Head of caudate nucleus (tissue), 42 donors: ENCODE data around the gene TSSK3.
"Not testable (repeated sequence)": the region's sequence is repeated elsewhere in the genome, so short reads cannot be mapped to it uniquely, and the experiment has no call there.

Experiments used
- DNase-seq, 42 donors: peaks; one replicate each; pipeline versions ENCODE4 v3.0.0 to v3.0.0-alpha.2; 2020 to 2021; ENCODE audit warnings: mixed read lengths in 7 of 42
- intact Hi-C: fragments of 100-400 bp; cut with DNase I; formaldehyde crosslinking; loops from one replicate; pipeline ENCODE4 v1.15.0; 2022

The TSSK3 gene

DNA sequence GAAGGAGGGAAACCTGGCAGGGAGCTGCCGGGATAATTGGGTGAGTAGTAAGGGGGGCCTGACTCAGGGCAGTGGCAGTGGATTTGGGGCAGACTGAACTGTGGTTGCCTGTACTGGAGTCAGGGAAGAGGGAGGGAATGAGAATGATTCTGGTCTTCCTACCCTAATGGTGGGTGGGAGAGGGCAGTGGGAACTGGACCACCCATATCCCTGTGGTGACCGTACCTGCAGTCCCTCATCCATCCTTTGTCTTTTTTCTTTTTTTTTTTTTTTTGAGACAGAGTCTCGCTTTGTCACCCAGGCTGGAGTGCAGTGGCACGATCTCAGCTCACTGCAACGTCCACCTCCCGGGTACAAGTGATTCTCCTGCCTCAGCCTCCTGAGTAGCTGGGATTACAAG is 6.6 kb upstream of the TSSK3 start:
- DNase-seq, intact Hi-C loops: not testable (repeated sequence)

DNA sequence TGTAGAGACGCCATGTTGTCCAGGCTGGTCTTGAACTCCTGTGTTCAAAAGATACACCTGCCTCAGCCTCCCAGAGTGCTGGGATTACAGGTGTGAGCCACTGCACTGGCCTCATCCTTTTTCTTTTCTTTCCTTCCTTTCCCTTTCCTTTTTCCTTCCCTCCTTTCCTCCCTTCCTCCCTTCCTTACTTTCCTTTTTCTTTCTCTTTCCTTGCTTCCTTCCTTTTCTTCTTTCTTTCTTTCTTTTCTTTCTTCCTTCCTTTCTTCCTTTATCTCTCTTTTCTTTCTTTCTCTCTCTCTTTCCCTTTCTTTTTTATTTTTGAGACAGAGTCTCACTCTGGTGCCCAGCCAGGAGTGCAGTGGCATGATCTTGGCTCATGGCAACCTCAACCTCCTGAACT is 5.9 kb upstream of the TSSK3 start:
- intact Hi-C loops = no loop called here
- no peak for DNase-seq

DNA sequence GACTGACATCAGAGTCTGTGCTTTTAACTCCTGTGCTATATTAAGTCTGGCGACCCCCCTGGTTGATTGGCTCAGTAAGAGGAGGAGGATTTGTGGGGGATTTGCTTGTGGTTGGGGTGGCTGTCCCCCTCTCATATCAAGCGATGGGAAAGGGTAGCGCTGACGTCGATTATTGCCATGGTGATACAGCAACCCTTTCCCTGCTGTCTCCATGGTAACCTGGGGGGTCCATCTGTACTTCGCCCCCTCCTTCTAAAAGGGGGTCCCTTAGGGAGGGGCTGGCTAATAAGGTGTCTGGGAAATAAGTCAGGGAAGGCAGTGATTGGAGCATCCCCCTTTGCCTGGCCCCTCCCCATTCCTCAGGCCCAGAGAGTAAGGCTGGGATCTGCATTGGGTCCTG is 4.7 kb upstream of the TSSK3 start:
- no peak for DNase-seq
- intact Hi-C loops = no loop called here

DNA sequence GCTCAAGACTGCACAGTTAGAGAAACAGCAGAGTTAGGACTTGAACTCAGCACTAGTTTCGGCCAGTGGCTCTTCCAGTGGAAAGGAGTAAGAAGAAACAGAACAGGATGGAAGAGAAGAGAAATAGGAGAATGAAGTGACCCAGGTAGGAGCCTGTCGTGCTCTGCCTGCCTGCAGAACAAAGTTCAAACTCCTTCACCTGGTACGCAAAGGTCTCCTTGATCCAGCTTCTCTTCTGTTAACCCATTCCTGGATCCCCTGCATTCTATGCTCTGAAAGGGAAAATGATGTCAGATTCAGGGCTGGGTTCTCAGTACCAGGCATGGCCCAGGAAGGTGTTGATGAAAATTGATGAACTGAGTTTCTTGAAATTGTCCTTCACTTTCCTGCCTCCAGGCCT is 3.9 kb upstream of the TSSK3 start:
- no peak for DNase-seq
- intact Hi-C loops = no loop called here

DNA sequence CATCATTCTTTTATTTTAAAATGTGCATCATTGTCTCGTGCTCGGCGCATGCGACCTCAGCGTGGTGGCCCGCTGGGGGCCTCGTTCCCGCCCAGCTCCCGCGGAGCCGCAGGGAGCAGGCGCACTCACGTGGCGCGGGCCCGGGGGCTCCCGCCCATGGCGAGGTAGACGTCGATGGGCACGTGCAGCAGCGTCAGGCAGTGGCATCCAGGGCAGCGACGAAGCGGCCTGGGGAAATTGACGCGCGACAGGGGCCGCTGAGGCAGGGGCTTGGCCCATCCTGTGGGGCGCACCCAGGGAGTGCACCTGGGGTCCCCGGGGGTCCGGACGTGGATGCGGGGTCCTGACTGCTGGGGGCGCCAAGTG is 1.0 kb upstream of the TSSK3 start:
- intact Hi-C loops = no loop called here
- peak in 20 of 42 donors; percentile 20 to 66 (median 45) for DNase-seq

DNA sequence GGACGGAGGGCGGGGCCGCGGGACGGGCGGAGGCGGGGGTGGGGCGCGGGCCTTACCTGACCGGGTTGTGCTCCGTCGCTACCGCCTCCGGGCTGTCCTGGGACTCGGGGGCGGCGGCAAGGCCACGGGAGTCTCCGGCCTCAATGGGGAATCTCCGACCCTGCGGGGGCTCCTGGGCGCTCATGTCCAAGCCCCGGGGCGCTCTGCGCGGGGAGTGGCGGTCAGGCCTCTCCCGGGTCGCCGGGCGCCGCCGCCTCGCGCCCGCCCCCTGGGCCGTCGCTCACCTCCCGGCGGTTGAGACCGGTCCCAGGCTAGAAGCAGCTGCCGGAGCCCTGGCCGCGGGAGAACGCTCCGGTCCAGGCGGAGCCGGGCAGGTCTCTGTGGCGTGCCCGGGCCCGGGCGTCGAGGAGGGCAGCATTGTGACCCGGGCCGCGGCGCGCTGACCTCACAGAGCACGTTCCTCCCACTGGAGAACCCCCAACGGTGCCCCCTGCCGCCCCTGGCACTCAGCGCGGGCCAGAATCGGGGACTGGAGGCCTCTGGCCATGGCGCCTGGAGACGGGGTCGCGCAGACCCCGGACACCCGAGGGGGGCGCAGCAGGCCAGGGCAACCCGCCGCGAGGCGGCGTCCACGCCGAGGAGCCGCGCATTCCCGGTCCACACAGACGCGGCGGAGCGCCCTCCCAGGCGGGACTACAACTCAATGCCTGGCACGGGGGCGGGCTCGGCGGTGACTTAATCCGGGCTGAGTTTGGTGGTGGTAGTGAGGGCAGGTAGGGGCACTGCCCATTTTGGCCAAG is 465 bp upstream of the TSSK3 start:
- intact Hi-C loops = no loop called here
- DNase-seq = peak; percentile 53 to 91 (median 80)

DNA sequence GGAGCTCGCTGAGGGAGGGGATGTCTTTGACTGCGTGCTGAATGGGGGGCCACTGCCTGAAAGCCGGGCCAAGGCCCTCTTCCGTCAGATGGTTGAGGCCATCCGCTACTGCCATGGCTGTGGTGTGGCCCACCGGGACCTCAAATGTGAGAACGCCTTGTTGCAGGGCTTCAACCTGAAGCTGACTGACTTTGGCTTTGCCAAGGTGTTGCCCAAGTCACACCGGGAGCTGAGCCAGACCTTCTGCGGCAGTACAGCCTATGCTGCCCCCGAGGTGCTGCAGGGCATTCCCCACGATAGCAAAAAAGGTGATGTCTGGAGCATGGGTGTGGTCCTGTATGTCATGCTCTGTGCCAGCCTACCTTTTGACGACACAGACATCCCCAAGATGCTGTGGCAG is 1.4 kb downstream of the TSSK3 start:
- DNase-seq = no peak
- intact Hi-C loops = no loop called here

DNA sequence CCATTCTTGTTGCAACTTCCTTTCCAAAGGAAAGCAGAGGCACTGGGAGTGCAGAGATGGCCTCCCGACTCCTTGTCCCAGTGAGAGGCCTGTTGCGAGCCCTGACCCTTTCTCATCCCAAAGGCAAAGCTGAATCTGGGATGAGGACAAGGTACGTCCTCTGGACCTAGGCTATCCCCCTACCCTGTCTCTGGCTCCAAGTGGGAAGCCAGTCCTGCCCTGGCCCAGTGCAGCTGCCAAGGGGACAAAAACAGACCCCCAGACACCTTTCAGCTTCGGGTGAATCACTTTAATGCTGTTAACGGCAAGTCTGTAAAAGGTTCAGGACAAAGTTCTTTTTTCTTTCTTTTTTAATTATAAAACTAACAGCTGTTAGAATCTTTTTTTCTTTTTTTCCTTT is 2.5 kb downstream of the TSSK3 start:
- intact Hi-C loops = no loop called here
- DNase-seq = no peak

DNA sequence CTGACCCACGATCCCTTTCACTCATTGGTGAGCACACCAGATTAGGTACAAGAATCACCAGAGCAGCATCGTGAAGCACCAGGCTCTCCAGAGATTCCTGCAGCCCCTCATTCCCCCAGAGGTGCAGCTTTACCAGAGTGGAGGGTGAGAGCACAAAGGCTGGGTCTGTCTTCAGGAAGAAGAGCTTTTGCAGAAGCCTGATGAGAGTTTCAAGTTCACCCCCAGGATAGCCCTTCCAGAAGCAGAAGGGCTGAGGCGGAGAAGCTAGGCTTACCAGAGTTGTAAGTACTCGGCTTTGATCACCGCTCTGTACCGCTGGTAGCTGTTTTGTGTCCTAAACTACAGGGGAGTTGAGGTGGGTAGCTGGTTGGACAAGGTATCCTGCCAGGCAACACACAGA is 3.1 kb downstream of the TSSK3 start:
- intact Hi-C loops = no loop called here
- DNase-seq = no peak

DNA sequence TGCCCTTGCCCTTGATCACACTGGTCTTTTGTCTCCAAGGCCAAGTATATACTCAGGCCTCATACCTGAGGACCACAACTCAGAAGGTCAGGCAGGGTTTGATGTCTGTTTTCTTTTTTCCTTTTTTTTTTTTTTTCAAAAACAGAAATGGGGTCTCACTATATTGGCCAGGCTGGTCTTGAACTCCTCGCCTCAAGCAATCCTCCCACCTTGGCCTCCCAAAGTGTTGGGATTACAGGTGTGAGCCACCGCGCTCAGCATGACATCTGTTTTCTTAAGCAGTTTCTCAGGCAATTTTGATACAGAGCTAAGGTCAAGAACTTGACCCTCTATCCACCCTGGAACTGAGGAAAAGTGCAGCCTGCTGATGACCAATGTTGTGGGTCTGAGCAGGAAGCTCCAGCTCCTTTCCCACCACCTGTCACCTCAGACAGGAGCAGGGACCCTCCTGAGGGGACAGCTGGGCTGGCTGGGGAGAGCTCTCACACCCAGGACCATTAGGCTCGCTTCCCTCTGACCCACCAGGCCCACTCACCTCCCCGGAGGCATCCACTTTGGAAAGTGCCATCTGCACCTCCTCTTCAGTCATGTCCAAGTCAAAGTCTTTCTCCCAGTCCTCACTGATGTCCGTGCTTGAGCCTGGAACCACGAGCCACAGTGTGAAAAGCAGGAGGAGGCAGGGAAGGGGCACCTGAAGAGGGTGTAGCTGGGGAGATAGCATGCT is 5.7 kb downstream of the TSSK3 start:
- DNase-seq = no peak
- intact Hi-C loops = no loop called here

DNA sequence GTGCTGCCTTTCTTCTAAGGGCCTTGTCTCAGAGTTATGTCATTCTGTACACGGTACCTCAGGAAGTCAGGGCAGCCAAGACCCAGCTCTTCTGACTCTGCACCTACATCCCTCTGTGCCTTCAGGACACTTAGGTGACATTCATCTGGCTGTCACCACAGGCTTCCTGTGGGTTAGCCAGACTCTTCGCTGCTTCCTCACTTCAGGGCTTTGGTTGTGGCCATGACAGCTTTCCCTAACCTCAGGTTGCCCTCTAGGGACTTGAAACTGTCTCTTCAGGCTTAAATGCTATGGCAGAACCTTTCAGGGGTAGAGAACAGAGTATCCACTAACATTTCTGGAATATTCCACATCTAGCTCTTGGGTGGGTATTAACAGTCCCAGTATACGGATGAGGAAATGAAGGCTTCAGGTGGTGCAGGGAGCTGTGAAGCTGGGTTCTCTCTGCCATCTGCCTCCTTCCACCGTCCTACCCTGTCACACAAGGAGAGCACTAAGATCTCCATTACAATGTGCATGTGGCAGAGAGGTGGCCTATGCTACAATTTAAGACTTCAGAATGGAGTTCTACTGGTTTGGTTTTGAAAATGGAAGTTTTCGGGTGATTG is 9.9 kb downstream of the TSSK3 start:
- intact Hi-C loops = no loop called here
- no peak for DNase-seq

DNA sequence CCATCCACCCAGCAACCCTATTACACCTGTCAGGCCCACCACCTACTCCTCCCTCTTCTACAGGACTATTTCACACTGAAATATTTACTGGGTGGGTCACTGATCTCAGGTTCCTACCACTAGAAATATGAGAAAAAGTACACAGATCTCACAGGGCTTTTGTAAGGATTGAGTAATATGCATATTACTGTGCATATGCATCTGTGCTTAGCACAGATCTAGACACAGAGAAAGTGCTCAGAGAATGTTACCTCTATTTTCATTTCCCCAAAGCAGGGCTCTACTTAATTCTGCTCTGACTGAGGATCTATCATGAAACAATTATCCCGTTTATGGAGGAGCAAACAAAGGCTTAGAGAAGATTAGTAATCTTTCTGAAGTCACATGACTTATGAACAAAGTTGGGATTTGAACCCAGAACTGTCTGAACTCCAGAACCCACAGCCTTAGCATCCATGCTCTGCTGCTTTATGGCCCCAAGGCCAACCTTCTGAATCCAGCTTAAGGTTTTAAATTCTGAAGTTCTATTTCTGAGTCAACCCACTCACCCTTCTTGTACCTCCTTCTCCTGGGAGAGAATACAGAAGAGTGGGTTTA is 11.8 kb downstream of the TSSK3 start:
- no peak for DNase-seq
- intact Hi-C loops = no loop called here

DNA sequence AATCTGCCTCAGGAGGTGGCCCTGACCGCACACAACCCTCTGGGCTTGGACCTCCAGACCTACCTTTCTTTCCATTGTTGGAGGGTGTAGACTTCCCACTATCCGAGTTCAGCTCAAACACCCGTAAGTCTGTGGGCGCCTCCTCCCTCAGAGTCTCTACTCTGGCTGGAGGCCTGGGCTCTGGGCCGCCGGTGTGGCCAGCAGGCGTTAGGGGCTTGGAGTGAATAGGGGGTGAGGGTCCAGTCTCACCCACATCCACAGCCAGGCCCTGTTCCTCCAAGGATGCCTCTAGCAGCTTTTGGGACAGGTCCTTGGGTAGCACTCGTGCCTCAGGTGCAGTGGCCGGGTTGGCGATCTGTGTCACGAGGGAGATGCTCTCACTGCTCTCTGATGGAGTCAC is 13.9 kb downstream of the TSSK3 start:
- DNase-seq = no peak

DNA sequence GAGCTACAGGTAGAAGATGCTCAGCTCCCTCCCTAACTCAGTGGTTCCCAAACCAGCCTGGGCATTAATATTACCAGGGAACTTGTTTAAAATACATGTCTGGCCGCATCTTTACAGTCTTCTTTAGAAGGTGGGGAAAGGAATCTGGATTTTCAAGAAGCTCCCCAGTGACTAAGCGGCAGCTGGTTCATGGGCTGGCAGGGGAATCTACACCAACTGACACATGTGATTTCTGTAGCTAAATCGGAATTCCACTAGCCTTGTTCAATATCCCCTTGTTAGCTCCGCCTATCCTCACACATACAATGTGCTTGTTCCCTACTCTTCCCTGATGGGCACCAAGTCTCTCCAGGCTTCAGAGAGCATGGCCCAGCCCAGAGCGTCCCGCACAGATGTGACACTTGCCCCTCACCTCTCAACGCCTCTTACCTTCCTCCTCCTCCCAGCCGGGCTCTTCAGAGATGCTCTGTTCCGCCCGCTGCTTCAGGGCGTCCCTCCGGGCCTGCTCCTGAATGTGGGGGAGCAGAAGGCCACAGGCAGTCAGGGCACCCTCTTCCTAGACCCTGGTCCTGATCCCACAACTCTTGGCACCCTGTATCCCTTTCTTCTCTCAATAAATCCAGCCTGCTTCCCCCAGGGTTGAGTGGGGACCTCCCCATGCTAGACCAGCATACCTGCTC is 15.3 kb downstream of the TSSK3 start:
- intact Hi-C loops = no loop called here
- DNase-seq = no peak

More for the DNA sequence above, 13.9 kb downstream of the TSSK3 start:
- intact Hi-C loops = no loop called here

DNA sequence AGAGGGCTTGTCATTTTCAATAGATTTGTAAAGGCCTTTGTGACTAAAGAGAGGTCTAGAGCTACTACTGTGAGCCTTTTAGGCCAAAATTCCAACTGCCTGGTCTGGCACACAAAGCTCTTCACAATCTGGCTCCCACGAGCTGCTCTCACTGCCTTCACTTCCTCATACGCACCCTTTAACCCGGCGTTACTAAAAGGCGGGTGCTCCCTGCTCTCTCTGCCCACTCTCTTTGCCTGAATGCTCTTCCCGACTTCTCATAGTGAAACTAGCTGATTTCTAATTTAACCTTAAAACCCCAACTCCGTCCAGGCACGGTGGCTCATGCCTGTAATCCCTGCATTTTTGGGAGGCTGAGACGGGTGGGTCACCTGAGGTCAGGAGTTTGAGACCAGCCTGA is 17.7 kb downstream of the TSSK3 start:
- intact Hi-C loops = no loop called here
- no peak for DNase-seq

DNA sequence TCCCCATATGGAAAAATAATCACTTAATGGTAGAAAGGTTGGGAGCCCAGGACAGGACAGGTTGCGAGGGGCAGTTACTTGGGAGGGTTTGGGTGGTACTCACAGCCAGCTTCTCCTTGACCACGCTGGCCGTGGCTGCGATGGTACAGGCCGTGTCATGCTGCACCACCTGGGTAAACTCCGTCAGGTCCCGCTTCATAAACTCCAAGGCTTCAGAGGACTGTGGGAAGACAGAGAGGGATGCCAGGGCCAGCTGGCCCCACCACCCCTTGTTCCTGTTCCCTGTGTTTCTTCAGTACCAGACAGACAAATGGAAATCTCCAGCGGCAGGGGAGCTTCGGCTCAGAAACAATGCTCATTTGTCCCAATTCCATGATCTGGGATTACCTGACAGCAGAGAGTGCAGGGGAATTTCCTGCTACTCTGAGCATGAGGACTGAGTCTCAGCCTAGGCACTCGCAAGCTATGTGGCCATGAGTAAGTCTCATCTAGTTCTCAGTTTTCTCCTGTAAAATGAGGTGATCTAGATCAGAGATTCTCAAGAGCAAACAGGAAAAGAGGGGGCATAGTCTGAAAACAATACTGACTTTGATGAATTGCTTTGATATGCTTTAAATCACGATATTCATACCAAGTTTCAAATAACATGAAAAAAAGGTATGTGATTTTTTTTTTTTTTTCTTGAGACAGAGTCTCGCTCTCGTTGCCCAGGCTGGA is 24.5 kb downstream of the TSSK3 start:
- intact Hi-C loops = no loop called here
- no peak for DNase-seq

DNA sequence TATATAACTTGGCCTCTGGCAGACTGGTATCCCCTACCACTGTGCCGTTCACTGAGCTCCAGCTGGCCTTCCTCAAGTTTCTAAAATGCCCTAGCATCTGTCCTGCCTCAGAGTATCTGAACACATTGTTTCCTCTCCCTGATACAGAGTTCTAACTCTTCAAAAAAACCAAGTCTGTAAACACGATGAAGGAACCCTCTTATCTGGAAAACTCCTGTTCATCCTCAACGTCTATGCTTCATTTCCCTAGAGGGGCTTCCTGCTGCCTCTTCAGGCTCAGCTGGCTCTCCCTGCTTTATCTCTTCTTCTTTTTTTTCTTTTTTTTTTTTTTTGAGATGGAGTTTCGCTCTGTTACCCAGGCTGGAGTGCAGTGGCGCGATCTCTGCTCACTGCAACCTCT is 26.3 kb downstream of the TSSK3 start:
- intact Hi-C loops = no loop called here
- no peak for DNase-seq

DNA sequence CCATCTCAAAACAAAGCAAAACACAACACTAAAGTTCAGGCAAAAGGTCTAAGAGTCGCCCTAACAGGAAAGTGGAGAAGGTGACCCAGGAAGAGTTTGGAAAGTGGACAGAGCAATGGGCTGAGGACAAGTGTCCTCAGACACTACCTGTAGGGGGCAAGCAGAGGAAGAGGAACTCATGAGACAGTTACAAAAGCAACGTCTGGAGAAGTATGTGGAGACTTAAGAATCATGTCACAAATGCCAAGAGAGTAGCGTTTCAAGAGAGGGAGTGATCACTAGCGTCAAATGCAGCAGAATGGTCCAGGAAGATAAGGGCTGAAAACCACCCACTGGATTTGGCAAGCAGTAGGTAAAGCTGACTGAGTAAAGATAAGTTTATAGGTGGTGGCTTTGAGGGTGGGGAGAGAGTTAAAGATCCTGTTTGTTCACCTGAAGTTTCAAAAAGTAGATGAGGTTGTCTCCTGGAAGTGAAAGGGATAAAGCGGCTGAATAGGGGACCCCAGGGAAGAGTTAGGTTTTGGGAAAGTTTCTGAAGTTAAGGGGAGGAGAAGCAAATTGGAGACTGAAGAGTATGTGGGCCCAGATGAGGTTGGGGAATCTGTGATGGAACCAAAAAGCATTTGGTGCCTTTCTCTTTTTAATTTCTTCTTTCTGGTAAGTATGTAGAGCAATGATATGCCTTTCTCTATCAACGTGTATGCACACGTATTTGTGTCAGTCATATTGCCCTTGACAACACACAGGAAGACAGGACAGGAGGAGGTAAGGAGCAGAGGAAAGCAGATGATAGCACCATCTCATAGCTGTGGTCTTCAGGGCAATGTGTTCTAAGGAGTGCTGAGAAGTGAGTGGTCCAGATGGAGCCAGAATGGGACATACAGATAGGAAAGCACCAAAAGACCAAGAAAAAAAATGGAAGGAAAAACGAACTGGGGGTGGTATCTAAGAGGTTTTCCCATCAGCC is 28.8 kb downstream of the TSSK3 start:
- DNase-seq = no peak
- intact Hi-C loops = loop anchor here (10.0 kb wide), 2 partner anchors 166 to 264 kb away; partner anchors contain the start of genes EIF3I, RBBP4, TMEM234 and ZBTB8OS
